GM18867 (cell line): Measurements from ENCODE around the gene ADAMTSL3.
"Not testable (repeated sequence)": the region's sequence is repeated elsewhere in the genome, so short reads cannot be mapped to it uniquely, and the experiment has no call there.

Source experiments
- ATAC-seq: cut with Tn5 transposase; IDR thresholded peaks from one replicate; pipeline ENCODE4 v1.9.1; 2021; ENCODE audit warnings: mild to moderate bottlenecking, moderate library complexity; ENCODE audit not compliant: unreplicated experiment

ADAMTSL3 gene

GRCh38 chr15:83734487-83734886, 80.6 kb downstream of the ADAMTSL3 start:
- ATAC-seq, result no peak

- no peak for ATAC-seq
These were observed 85.7 kb downstream of the ADAMTSL3 start for GRCh38 chr15:83739629-83740028.

GRCh38 chr15:83745771-83746170, 91.8 kb downstream of the ADAMTSL3 start:
- no peak for ATAC-seq

- ATAC-seq, result no peak
These were observed 92.3 kb downstream of the ADAMTSL3 start for GRCh38 chr15:83746231-83746630.

GRCh38 chr15:83747050-83747717, 93.3 kb downstream of the ADAMTSL3 start:
- ATAC-seq, result no peak

GRCh38 chr15:83747718-83748110, 93.8 kb downstream of the ADAMTSL3 start:
- ATAC-seq, result no peak

GRCh38 chr15:83753872-83754493, 100.1 kb downstream of the ADAMTSL3 start:
- no peak for ATAC-seq

- ATAC-seq, result not testable (repeated sequence)
These were observed 103.4 kb downstream of the ADAMTSL3 start for GRCh38 chr15:83757291-83757690.

GRCh38 chr15:83762367-83762766, 108.4 kb downstream of the ADAMTSL3 start:
- no peak for ATAC-seq

GRCh38 chr15:83764201-83764838, 110.4 kb downstream of the ADAMTSL3 start:
- no peak for ATAC-seq

- ATAC-seq, result no peak
These were observed 112.4 kb downstream of the ADAMTSL3 start for GRCh38 chr15:83766339-83766738.

GRCh38 chr15:83767741-83768140, 113.8 kb downstream of the ADAMTSL3 start:
- ATAC-seq, result no peak

GRCh38 chr15:83769411-83769999, 115.6 kb downstream of the ADAMTSL3 start:
- no peak for ATAC-seq

GRCh38 chr15:83775738-83776137, 121.8 kb downstream of the ADAMTSL3 start:
- peak; percentile 57 for ATAC-seq

GRCh38 chr15:83776986-83777385, 123.1 kb downstream of the ADAMTSL3 start:
- no peak for ATAC-seq

GRCh38 chr15:83783227-83783626, 129.3 kb downstream of the ADAMTSL3 start:
- no peak for ATAC-seq

GRCh38 chr15:83784975-83785374, 131.1 kb downstream of the ADAMTSL3 start:
- ATAC-seq, result no peak

GRCh38 chr15:83786336-83786735, 132.4 kb downstream of the ADAMTSL3 start:
- no peak for ATAC-seq

GRCh38 chr15:83793069-83793468, 139.1 kb downstream of the ADAMTSL3 start:
- ATAC-seq, result no peak

GRCh38 chr15:83794209-83794608, 140.3 kb downstream of the ADAMTSL3 start:
- ATAC-seq, result no peak

- no peak for ATAC-seq
These were observed 155.4 kb downstream of the ADAMTSL3 start for GRCh38 chr15:83809345-83809744.

- ATAC-seq, result no peak
These were observed 156.2 kb downstream of the ADAMTSL3 start for GRCh38 chr15:83810110-83810509.
